ENCODE data around the gene TMEM97. TPM values are rescaled to one million over a fixed set of nuclear protein-coding genes. Genes with fewer than 3 reads are reported as not detected.

TMEM97 gene
- total RNA-seq, 2 experiments from 2014 or later, result 26.2 to 39.7 TPM

- CTCF ChIA-PET, result interaction anchor here (1.1 to 1.7 kb wide), 3 partner anchors 10 to 12 kb away, joined by 3 to 5 read pairs (median 3); partner anchors contain the start of genes IFT20, POLDIP2 and TNFAIP1
- H3K9me3 Mint-ChIP-seq (ENCODE audit: low read depth), result no peaks in the 10 kb centered on the region
- H3K27me3 Mint-ChIP-seq, result no peaks in the 10 kb centered on the region
- H3K4me1 Mint-ChIP-seq, result no peaks in the 10 kb centered on the region
- H3K4me3 Mint-ChIP-seq, result no peak overlapping the region
- ATAC-seq (no peak), DNase-seq (no peak)
- H3K36me3 Mint-ChIP-seq, result peaks cover 34% of the 10 kb centered on the region
- no peak overlapping the region for H3K27ac Mint-ChIP-seq
These were observed 26.6 kb downstream of the TMEM97 start for GRCh38 chr17:28345419-28346198.

DNA sequence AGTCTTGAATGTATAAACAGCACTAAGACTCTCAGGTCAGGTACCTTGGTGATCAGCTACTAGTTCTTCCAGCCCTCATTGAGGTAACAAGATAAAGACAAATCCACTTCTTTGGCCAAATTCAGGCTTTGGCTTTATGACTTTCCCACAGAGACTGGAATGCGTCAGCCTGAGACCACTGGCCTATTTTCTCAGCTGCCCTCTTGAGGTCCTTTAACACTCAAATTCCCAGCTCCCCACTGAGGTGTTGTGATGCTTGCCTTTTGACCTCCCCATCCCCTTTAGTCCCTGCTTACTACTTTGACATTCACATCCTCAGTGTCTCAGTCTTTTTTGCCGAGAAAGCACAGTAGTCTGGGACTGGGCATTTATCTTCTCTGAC lies 27.2 kb downstream of the TMEM97 start:
- Mint-ChIP-seq H3K4me1 (no peaks in the 10 kb centered on the region), H3K27me3 (no peaks in the 10 kb centered on the region), H3K36me3 (peaks cover 34% of the 10 kb centered on the region), H3K27ac (no peak overlapping the region), H3K9me3 (ENCODE audit: low read depth) (no peaks in the 10 kb centered on the region), H3K4me3 (no peak overlapping the region)
- ATAC-seq (no peak), DNase-seq (no peak)
- CTCF ChIA-PET, result interaction anchor here (1.4 to 1.7 kb wide), 2 partner anchors 11 kb away, joined by 3 to 5 read pairs; partner anchors contain the start of genes IFT20, POLDIP2 and TNFAIP1

GRCh38 chr17:28346746-28347246 lies 27.8 kb downstream of the TMEM97 start:
- CTCF ChIA-PET, result interaction anchor here (1.4 to 1.7 kb wide), 2 partner anchors 10 to 11 kb away, joined by 3 to 5 read pairs; partner anchors contain the start of genes IFT20, POLDIP2 and TNFAIP1
- Mint-ChIP-seq H3K4me3 (no peak overlapping the region), H3K27ac (no peak overlapping the region), H3K27me3 (no peaks in the 10 kb centered on the region), H3K4me1 (no peaks in the 10 kb centered on the region), H3K9me3 (ENCODE audit: low read depth) (no peaks in the 10 kb centered on the region), H3K36me3 (peaks cover 37% of the 10 kb centered on the region)
- DNase-seq, result no peak
- no peak for ATAC-seq

DNA sequence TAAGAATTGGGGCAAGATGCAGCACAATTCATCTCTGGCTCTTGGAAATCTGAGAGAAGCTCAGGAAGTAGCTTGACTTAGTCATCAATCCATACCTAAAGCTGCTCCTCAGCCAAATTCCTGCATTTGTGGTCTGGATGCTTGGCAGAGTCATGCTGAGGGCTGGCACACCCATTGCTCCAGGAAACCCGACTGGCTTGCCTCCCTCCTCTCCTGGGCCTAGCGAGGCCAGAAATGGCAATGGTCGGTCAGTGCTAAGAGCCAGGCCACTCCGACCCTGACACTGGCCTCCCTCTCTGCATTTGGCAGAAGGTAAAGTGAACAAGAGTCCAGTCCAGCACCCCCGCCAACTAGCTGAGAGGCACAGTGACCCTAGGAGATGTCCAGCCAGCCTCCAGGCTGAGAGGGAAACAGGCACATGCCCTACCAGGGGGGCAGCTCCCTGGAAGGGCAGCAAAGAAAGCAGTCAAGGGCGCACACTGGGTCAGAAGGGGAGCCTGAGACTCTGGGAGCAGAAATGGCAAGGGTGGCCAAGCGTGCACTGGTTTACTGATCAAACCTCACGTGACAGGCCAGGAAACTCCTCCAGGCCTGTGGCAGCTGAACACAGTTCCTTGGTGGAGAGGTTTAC lies 28.4 kb downstream of the TMEM97 start:
- no peaks in the 10 kb centered on the region for H3K4me1 Mint-ChIP-seq
- no peak for DNase-seq
- no peaks in the 10 kb centered on the region for H3K9me3 Mint-ChIP-seq (ENCODE audit: low read depth)
- no peak overlapping the region for H3K27ac Mint-ChIP-seq
- CTCF ChIA-PET, result interaction anchor here (1.4 to 1.7 kb wide), 2 partner anchors 10 to 12 kb away, joined by 3 to 5 read pairs; partner anchors contain the start of genes IFT20, POLDIP2 and TNFAIP1
- no peak overlapping the region for H3K4me3 Mint-ChIP-seq
- H3K27me3 Mint-ChIP-seq, result no peaks in the 10 kb centered on the region
- peaks cover 38% of the 10 kb centered on the region for H3K36me3 Mint-ChIP-seq
- no peak for ATAC-seq

- no peak overlapping the region for H3K27ac Mint-ChIP-seq
- H3K27me3 Mint-ChIP-seq, result no peaks in the 10 kb centered on the region
- H3K36me3 Mint-ChIP-seq, result peaks cover 47% of the 10 kb centered on the region
- no peak for DNase-seq
- no peak for ATAC-seq
- CTCF ChIA-PET, result interaction anchor here (1.3 kb wide), 1 partner anchor 9 kb away, joined by 3 read pairs; the partner anchor contains the start of gene POLDIP2
- H3K4me3 Mint-ChIP-seq, result no peak overlapping the region
- H3K4me1 Mint-ChIP-seq, result no peaks in the 10 kb centered on the region
- no peaks in the 10 kb centered on the region for H3K9me3 Mint-ChIP-seq (ENCODE audit: low read depth)
These were observed 30.0 kb downstream of the TMEM97 start for GRCh38 chr17:28348979-28349378.

DNA sequence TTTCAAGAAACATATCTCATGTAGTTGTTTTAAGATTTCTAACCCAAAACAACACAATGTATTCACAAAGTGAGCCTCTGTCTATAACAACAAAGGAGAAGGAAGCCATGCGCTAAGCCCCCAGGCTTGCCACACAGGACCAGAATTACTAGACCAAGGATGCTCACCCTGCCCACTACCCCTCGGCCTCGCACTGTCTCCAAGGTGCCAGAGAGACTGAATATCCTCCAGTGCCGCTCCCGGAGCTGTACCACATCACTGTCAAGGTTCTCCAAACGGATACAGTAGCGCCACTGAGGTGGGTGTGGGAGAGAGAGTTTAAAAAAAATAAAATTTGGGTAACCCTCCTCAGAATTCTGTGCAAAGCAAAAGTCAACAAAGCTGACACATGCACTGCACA lies 31.3 kb downstream of the TMEM97 start:
- CTCF ChIA-PET, result interaction anchor here (0.6 kb wide), 1 partner anchor 216 kb away, joined by 3 read pairs; no protein-coding TSS in a partner anchor
- ATAC-seq, result no peak
- no peak overlapping the region for H3K4me3 Mint-ChIP-seq
- H3K27me3 Mint-ChIP-seq, result no peaks in the 10 kb centered on the region
- H3K36me3 Mint-ChIP-seq, result peaks cover 55% of the 10 kb centered on the region
- peaks cover 4% of the 10 kb centered on the region for H3K4me1 Mint-ChIP-seq
- DNase-seq, result no peak
- H3K27ac Mint-ChIP-seq, result no peak overlapping the region
- no peaks in the 10 kb centered on the region for H3K9me3 Mint-ChIP-seq (ENCODE audit: low read depth)

GRCh38 chr17:28357061-28357900 lies 38.3 kb downstream of the TMEM97 start, which contains the start of gene POLDIP2:
Gene POLDIP2 (minus strand): TSS chr17:28357527. CDS start chr17:28357448, 79 bp downstream.
- DNase-seq, result peak; percentile 97
- Mint-ChIP-seq H3K27ac (peak within 1 kb of the TSS; percentile 92), H3K9me3 (ENCODE audit: low read depth) (no peaks in the 10 kb centered on the region), H3K4me1 (peaks cover 35% of the 10 kb centered on the region), H3K4me3 (peak within 1 kb of the TSS; percentile 93), H3K27me3 (no peaks in the 10 kb centered on the region), H3K36me3 (peaks cover 35% of the 10 kb centered on the region)
- ATAC-seq, result peak; percentile 99
- CTCF ChIA-PET, result interaction anchor here (0.6 to 2.6 kb wide), 13 partner anchors 9 to 464 kb away, joined by 3 to 17 read pairs (median 4); partner anchors contain the start of genes IFT20, LYRM9, TMEM97 and TNFAIP1

DNA sequence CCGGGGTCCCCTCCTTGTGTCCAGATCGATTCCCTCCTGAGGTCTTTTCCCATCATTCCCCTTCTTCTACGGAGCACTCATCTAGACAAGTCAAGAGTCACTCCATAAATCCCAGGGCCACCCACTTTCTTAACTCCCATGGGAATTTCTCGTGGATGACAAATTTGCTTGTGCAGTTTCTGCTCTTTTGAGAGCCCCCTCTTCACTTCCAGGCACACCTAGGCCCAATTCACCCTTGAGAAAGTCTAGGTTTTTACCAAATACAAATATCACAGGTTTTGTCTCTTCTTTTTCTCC lies 38.8 kb downstream of the TMEM97 start:
- ATAC-seq (no peak), DNase-seq (no peak)
- Mint-ChIP-seq H3K27me3 (no peaks in the 10 kb centered on the region), H3K36me3 (peaks cover 34% of the 10 kb centered on the region), H3K4me3 (peak overlapping the region; percentile 93), H3K4me1 (peaks cover 35% of the 10 kb centered on the region), H3K9me3 (ENCODE audit: low read depth) (no peaks in the 10 kb centered on the region), H3K27ac (peak overlapping the region; percentile 92)
- CTCF ChIA-PET, result interaction anchor here (0.7 to 2.6 kb wide), 11 partner anchors 9 to 211 kb away, joined by 3 to 17 read pairs (median 3); partner anchors contain the start of genes IFT20, TMEM97, TNFAIP1 and VTN

- H3K27ac Mint-ChIP-seq, result no peak overlapping the region
- CTCF ChIA-PET, result no interaction called here
These were observed 44.2 kb downstream of the TMEM97 start for GRCh38 chr17:28363186-28363585.

GRCh38 chr17:28363776-28364650 lies 45.0 kb downstream of the TMEM97 start:
- no peak overlapping the region for H3K27ac Mint-ChIP-seq

More at GRCh38 chr17:28363186-28363585, 44.2 kb downstream of the TMEM97 start:
- Mint-ChIP-seq H3K36me3 (peaks cover 15% of the 10 kb centered on the region), H3K4me1 (peaks cover 12% of the 10 kb centered on the region), H3K4me3 (no peak overlapping the region), H3K9me3 (ENCODE audit: low read depth) (no peaks in the 10 kb centered on the region), H3K27me3 (no peaks in the 10 kb centered on the region)
- ATAC-seq, result no peak
- no peak for DNase-seq

GRCh38 chr17:28364665-28365363 lies 45.8 kb downstream of the TMEM97 start, which contains the start of gene SEBOX:
Gene SEBOX (minus strand): TSS chr17:28365199. CDS start chr17:28365151, 48 bp downstream.
- ATAC-seq, result no peak
- no peak within 1 kb of the TSS for H3K27ac Mint-ChIP-seq

More at GRCh38 chr17:28363776-28364650, 45.0 kb downstream of the TMEM97 start:
- no peak for ATAC-seq
- Mint-ChIP-seq H3K4me3 (no peak overlapping the region), H3K27me3 (no peaks in the 10 kb centered on the region), H3K4me1 (peaks cover 3% of the 10 kb centered on the region), H3K9me3 (ENCODE audit: low read depth) (no peaks in the 10 kb centered on the region), H3K36me3 (peaks cover 15% of the 10 kb centered on the region)
- DNase-seq, result no peak
- CTCF ChIA-PET, result interaction anchor here (1.5 to 1.6 kb wide), 2 partner anchors 15 to 50 kb away, joined by 3 read pairs; no protein-coding TSS in a partner anchor

More at GRCh38 chr17:28364665-28365363, 45.8 kb downstream of the TMEM97 start, which contains the start of gene SEBOX:
- H3K9me3 Mint-ChIP-seq (ENCODE audit: low read depth), result no peaks in the 10 kb centered on the region
- H3K4me3 Mint-ChIP-seq, result no peak within 1 kb of the TSS
- CTCF ChIA-PET, result interaction anchor here (1.5 to 1.6 kb wide), 2 partner anchors 14 to 51 kb away, joined by 3 read pairs; no protein-coding TSS in a partner anchor
- no peaks in the 10 kb centered on the region for H3K4me1 Mint-ChIP-seq
- no peaks in the 10 kb centered on the region for H3K27me3 Mint-ChIP-seq
- peaks cover 11% of the 10 kb centered on the region for H3K36me3 Mint-ChIP-seq
- no peak for DNase-seq
